NCI-H460 (cell line): ENCODE results near the gene ST7L. TPM values are rescaled to one million over a fixed set of nuclear protein-coding genes. Genes with fewer than 3 reads are reported as not detected.

ENCODE experiments used
- DNase-seq: peaks from one replicate; pipeline ENCODE4 v3.0.0-alpha.2; 2016; ENCODE audit warnings: low read depth; ENCODE audit errors: extremely low read depth
- total RNA-seq: library from RNA; depleted of rRNA; stranded (reverse); fragments of >200 nt; shearing (Covaris generic); gene quantifications from 2 replicates; pipeline ENCODE4 v1.2.3, GENCODE V29; 2014

ST7L gene
- total RNA-seq, 1 experiment from 2014 or later: 22.3 TPM

DNA sequence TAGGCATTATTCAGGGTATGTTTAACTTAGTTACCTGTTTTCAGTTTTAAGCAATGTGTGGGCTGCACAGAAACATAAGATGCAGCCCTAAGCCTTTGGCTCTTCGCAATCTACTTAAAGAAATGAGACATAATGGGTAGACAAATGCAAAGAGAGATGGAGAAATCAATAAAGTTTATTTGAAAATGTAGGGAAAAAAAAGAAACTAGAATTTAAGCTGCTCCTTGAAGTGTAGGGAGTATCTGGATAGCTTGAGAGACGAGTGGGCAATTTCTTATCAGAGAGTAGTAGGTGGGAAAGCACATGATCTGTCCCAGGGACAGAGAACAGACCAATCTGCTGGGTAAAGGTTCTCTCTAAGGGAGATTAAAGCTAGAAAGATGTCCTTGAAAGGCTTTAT is 101.3 kb downstream of the ST7L start:
- no peak for DNase-seq

- DNase-seq: no peak
These were observed 101.7 kb downstream of the ST7L start for GRCh38 chr1:112517231-112517630.

DNA sequence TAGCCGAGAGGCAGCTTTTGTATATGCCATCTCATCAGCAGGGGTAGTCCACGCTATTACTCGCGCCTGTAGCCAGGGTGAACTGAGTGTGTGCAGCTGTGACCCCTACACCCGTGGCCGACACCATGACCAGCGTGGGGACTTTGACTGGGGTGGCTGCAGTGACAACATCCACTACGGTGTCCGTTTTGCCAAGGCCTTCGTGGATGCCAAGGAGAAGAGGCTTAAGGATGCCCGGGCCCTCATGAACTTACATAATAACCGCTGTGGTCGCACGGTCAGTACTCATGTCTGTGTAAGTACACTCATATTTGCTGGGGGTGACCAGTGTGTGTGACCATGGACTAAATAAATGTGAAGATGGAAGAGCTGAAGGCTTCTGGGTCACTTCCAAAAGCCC is 102.8 kb downstream of the ST7L start:
- DNase-seq: no peak

GRCh38 chr1:112515311-112516009 is 103.5 kb downstream of the ST7L start:
- no peak for DNase-seq

- no peak for DNase-seq
These were observed 104.0 kb downstream of the ST7L start for GRCh38 chr1:112514901-112515300.

GRCh38 chr1:112513112-112513870 is 105.7 kb downstream of the ST7L start:
- no peak for DNase-seq

DNA sequence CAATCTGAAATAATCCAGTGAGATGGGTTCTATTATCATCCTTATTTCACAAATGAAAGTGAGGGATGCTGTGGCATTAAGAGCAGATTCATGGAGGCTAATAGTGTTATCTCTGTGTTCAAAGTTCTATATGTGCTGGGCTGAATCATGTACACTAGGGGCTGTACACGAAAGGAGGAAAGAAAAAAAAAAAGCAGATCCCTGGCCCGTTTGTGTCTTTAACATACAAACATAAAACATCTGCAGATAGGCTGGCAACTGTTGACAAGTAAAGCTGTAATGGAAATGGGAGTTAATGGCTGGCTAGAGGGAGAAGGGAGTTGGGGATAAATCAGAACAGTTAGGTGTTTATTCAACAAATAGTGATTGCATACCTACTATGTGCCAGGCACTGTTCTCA is 107.0 kb downstream of the ST7L start:
- DNase-seq: no peak

- no peak for DNase-seq
These were observed 108.6 kb downstream of the ST7L start for GRCh38 chr1:112510340-112510739.

- no peak for DNase-seq
These were observed 109.2 kb downstream of the ST7L start for GRCh38 chr1:112509660-112510178.

- DNase-seq: no peak
These were observed 109.8 kb downstream of the ST7L start for GRCh38 chr1:112509005-112509659.

DNA sequence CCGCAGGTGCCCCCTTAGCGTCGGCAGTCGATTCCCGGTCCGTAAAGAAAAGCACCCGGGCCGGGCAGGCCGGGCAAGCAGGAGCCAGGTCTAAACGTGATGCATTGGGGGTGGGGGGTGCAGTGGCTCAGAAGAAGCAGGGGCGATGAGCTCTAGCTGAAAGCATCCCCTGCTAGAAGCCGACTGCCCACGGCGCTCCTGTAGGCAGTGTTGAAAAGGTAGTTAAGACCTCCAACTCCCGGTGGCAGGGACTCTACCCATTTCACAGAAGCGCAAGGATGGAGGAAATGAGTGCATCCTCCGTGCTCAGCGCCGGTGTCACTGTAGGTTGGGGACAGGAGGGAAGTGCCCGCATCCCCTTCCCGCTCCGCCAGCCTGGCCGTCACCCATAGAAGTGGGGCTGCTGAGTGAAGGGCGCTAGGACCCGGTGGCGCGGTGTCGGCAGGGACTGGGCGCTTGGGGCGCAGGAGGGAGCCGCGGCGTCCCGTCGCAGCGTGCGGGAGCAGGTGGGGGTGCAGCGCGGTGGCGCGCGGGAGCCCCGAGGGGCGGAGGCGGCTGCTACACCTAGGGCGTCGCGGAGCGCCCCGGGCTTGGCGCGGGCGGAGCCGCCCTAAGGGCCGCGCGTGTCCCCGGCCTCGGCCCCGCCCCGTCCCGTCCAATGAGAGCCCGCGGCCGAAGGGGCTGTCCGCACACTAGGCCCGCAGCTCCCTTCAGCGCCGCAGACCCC is 110.5 kb downstream of the ST7L start, which contains the start of gene WNT2B:
TSS of gene WNT2B (plus strand) at position 688 of the 727 bp plus-strand sequence. CDS start 298 bp downstream, outside the sequence.
- DNase-seq: no peak

GRCh38 chr1:112507921-112508277 is 111.0 kb downstream of the ST7L start:
- no peak for DNase-seq

DNA sequence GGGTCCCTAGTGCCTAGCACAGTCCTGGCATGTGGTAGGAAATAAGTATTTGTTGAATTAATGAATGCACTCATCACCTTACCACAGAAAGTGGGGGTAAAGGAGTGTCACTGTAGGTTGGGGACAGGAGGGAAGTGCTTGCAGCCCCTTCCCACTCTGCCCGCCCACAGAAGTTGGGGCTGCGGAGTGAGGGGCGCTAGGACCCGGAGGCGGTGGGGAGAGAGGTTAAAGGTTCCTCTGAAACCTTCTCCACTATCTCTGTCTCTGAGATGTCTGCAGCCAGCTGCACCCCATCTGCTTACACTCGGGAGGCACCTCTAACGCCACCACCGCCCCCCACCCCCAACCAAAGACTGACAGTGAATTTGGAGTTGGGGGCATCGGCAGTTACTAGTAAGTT is 111.6 kb downstream of the ST7L start:
- DNase-seq: no peak

DNA sequence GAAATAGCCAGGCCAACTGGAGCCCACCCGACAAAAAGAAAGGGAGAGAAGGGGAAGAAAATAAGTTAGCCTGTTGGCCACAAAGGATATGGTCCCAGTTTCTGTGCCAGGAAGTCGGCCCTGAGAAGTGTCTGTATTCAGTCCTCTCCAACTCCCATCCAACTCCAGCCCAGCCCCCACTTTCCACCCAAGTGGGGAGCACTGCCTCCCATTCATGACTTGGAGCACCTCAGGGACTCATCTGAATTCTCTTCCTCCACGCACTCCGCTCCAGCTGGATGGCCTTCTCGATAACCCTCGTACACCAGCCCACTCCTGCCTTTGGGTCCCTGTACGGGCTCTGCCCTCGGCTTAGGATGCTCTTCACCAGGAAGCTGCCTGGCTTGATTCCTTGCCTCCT is 112.2 kb downstream of the ST7L start:
- no peak for DNase-seq

DNA sequence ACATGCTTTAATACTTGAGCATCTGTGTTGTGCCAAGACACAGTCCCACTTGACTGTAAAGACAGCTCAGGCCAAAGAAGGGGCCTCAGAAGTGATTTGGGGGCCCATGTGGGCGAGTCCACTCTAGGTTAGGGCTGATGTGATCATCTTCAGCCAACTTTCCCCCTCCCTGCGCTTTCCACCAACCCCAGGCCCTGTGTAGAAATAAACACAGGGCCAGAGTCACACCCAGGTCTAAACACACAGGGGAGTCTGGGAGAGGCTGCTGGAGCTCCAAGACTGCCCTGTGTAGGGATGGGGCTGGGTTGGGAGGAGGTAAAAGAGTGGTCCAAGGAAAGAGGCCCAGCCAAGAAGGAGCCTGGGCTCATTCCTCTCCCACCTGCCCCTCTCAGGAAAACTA is 112.6 kb downstream of the ST7L start:
- DNase-seq: no peak

- no peak for DNase-seq
These were observed 113.1 kb downstream of the ST7L start for GRCh38 chr1:112505878-112506277.

DNA sequence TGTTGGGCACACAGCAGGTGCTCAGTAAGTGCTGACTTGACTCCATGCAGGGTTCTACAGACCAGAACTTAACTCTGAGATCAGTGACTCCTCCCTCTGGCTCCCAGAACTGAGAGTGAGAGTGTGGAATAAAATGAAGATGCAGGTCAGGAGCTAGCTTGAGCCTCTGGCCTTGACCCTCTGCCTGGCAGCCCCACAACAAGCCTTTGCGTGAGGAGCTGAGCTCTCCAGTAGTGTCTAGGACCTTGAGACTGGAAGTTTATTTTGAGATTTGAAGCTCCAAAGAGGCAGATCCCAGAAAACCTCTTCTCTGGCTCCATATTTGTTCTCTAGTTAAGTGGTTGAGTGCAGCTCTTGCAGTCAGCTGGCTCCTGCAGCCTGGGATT is 113.5 kb downstream of the ST7L start:
- DNase-seq: no peak

DNA sequence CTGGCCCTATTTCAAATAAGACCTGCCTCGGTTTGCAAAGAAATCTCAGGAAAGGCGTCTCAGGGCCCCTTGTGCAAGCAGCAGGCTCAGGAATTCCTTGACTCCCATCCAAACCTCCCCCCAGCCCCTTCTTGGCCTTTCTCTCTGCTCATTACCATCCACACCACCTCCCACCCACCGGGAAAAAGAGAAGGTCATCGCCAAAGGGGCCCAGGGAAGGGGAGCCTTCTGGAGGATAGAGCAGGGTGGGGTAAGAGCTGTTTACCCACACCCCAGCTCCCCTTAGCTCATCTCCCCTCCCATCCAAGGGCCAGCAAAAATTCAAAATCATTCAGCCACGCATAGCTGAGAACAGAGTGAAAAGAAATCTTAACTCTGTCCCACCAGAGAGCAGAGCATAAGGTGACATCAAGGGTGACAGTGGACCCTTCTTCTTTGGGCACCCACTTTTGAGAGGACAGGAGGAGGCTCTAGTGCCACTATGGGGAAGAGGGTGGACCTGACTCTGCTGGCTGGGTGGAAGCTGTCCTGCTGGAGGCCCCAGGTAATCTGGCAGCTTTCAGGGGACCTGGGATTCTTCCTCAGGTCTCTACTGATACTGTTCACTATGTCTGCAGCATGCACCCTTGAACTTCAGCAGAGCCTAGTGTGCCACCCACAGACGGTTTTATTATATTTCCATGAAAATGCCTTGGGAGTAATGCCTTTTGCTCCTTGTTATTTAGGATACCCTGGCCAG is 114.1 kb downstream of the ST7L start:
- DNase-seq: no peak

DNA sequence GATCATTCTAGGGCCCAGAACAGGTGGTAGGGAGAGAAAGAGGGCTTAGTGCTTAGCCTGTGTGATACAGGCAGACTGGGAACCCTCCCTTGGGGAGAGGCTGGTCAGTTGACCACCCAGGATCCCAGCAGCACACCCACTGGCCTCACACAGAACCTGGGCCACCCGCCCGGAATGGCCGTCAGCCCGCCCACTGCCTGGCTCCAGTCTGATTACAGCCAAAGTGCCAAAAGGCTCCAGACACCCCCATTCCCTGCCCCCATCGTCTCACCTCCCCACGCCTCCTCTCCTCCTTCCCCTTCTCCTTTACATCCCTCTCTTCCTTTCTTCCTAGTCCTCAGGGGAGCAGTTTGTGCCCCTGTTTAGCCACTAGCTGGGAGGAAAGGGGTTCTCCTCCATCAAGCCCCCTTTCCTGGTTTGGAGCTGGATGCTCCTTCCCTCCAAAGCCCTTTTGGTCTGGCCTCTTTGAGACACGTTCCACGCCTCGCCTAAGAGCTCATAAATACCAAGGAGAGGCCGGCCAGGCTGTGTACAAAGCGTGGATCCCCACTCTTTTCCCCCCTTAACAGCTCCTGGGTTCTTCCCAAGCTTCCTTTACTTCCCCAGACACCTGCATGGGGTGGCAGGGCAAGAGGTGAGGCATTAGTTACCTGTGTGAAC is 114.8 kb downstream of the ST7L start:
- no peak for DNase-seq

GRCh38 chr1:112502826-112503225 is 116.1 kb downstream of the ST7L start:
- no peak for DNase-seq
